ENCODE measurements around the gene JMJD7. TPM values are rescaled to one million over a fixed set of nuclear protein-coding genes. Genes with fewer than 3 reads are reported as not detected.

JMJD7 gene
- total RNA-seq, 2 experiments from 2014 or later = 3.0 to 14.1 TPM

- no peak overlapping the region for H3K4me2 ChIP-seq (ENCODE audit: low read length)
- H3K79me2 ChIP-seq (ENCODE audit: insufficient read depth, low read depth, low read length) = no peaks in the 10 kb centered on the region
- no peak overlapping the region for H3K4me3 ChIP-seq (ENCODE audit: low read depth, low read length, poor library complexity, severe bottlenecking)
- DNase-seq (ENCODE audit: low spot score) = no peak
- intact Hi-C loops (cut with micrococcal nuclease; ENCODE audit: unreplicated experiment) = no loop called here
- no peaks in the 10 kb centered on the region for H3K4me1 ChIP-seq (ENCODE audit: insufficient read depth, low read length, poor library complexity, severe bottlenecking)
- CTCF ChIA-PET (ENCODE audit: unreplicated experiment) = no interaction called here
- BruUV-seq (replicated peaks) = no TSS peak
- no peak overlapping the region for H3K27ac ChIP-seq (ENCODE audit: low read depth, low read length, poor library complexity, severe bottlenecking)
- H3K9me2 ChIP-seq (ENCODE audit: insufficient read depth, low read length) = no peaks in the 10 kb centered on the region
- H3K9me3 ChIP-seq (ENCODE audit: low read length) = no peaks in the 10 kb centered on the region
- H4K20me1 ChIP-seq (ENCODE audit: insufficient read depth, low read length) = no peaks in the 10 kb centered on the region
- TF ChIP-seq, protein P1, sequence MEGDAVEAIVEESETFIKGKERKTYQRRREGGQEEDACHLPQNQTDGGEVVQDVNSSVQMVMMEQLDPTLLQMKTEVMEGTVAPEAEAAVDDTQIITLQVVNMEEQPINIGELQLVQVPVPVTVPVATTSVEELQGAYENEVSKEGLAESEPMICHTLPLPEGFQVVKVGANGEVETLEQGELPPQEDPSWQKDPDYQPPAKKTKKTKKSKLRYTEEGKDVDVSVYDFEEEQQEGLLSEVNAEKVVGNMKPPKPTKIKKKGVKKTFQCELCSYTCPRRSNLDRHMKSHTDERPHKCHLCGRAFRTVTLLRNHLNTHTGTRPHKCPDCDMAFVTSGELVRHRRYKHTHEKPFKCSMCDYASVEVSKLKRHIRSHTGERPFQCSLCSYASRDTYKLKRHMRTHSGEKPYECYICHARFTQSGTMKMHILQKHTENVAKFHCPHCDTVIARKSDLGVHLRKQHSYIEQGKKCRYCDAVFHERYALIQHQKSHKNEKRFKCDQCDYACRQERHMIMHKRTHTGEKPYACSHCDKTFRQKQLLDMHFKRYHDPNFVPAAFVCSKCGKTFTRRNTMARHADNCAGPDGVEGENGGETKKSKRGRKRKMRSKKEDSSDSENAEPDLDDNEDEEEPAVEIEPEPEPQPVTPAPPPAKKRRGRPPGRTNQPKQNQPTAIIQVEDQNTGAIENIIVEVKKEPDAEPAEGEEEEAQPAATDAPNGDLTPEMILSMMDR (conservative IDR thresholded peaks at IDR 0.05; ENCODE audit: low read length) = no peak
- TF ChIP-seq EZH2phosphoT487 (IDR thresholded peaks at IDR 0.05; ENCODE audit: borderline replicate concordance, low read depth, low read length) = no peak
- POLR2A ChIA-PET = no interaction called here
- no peaks in the 10 kb centered on the region for H3K36me3 ChIP-seq (ENCODE audit: insufficient read depth, low read length)
- H2AFZ ChIP-seq (ENCODE audit: low read length) = no peak overlapping the region
Observed at GRCh38 chr15:41874736-41875135, 46.8 kb downstream of the JMJD7 start.

DNA sequence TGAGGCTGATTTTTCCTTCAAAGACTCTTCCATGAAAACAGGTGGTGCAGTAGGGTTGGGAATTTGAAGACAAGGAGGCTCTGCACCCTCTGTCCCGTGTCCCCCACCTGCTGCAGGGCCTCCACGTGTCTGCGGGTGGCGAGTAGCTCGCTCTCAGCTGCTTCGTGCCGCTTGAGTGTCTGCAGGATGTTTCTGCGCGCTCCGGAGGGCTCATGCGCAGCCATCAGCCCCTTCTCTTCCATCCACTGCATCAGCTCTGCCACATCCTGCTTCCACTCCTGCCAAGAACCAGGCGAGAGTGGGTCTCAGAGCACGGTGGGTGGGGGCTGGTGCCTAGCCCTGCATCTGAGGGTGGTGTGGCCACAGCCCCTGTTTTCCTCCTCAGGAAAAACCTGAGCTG is 48.1 kb downstream of the JMJD7 start:
- H3K4me1 ChIP-seq (ENCODE audit: insufficient read depth, low read length, poor library complexity, severe bottlenecking) = no peaks in the 10 kb centered on the region
- no peaks in the 10 kb centered on the region for H3K9me3 ChIP-seq (ENCODE audit: low read length)
- ChIA-PET POLR2A (no interaction called here), CTCF (ENCODE audit: unreplicated experiment) (no interaction called here)
- TF ChIP-seq, protein P1 (conservative IDR thresholded peaks at IDR 0.05; ENCODE audit: low read length) = no peak
- H3K9me2 ChIP-seq (ENCODE audit: insufficient read depth, low read length) = no peaks in the 10 kb centered on the region
- BruUV-seq (replicated peaks) = no TSS peak
- H3K4me3 ChIP-seq (ENCODE audit: low read depth, low read length, poor library complexity, severe bottlenecking) = no peak overlapping the region
- intact Hi-C loops (cut with micrococcal nuclease; ENCODE audit: unreplicated experiment) = no loop called here
- no peaks in the 10 kb centered on the region for H3K79me2 ChIP-seq (ENCODE audit: insufficient read depth, low read depth, low read length)
- no peak overlapping the region for H3K4me2 ChIP-seq (ENCODE audit: low read length)
- H3K36me3 ChIP-seq (ENCODE audit: insufficient read depth, low read length) = no peaks in the 10 kb centered on the region
- no peaks in the 10 kb centered on the region for H4K20me1 ChIP-seq (ENCODE audit: insufficient read depth, low read length)
- H3K27ac ChIP-seq (ENCODE audit: low read depth, low read length, poor library complexity, severe bottlenecking) = no peak overlapping the region
- peak; percentile 25 for DNase-seq (ENCODE audit: low spot score)
- no peak overlapping the region for H2AFZ ChIP-seq (ENCODE audit: low read length)

DNA sequence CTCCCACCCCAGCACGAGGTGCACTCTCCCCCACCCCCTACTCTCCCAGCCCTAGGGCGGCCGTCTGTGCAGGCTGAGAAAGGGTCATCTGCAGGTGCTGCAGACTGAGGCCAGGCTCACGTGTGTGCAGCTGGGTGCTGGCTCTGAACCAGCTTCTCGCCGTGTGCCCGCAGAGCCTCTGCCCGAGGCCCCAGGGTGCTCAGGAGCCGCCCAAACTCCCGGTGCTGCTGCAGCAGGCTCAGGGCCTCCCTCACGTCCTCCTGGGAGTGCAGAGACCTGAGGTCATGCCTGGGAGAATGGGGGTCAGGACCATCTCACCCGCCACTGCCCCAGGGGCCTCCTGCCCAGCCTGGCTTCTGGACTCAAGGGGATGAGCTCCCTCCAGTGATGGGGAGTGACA is 48.8 kb downstream of the JMJD7 start:
- Histone ChIP-seq H3K36me3 (ENCODE audit: insufficient read depth, low read length) (no peaks in the 10 kb centered on the region), H3K27ac (ENCODE audit: low read depth, low read length, poor library complexity, severe bottlenecking) (no peak overlapping the region), H3K79me2 (ENCODE audit: insufficient read depth, low read depth, low read length) (no peaks in the 10 kb centered on the region), H3K9me3 (ENCODE audit: low read length) (no peaks in the 10 kb centered on the region), H2AFZ (ENCODE audit: low read length) (no peak overlapping the region), H3K4me3 (ENCODE audit: low read depth, low read length, poor library complexity, severe bottlenecking) (no peak overlapping the region), H3K9me2 (ENCODE audit: insufficient read depth, low read length) (no peaks in the 10 kb centered on the region), H3K4me2 (ENCODE audit: low read length) (no peak overlapping the region), H4K20me1 (ENCODE audit: insufficient read depth, low read length) (no peaks in the 10 kb centered on the region), H3K4me1 (ENCODE audit: insufficient read depth, low read length, poor library complexity, severe bottlenecking) (no peaks in the 10 kb centered on the region)
- no TSS peak for BruUV-seq (replicated peaks)
- ChIA-PET CTCF (ENCODE audit: unreplicated experiment) (no interaction called here), POLR2A (no interaction called here)
- DNase-seq (ENCODE audit: low spot score) = no peak
- no peak for TF ChIP-seq EZH2phosphoT487 (IDR thresholded peaks at IDR 0.05; ENCODE audit: borderline replicate concordance, low read depth, low read length)
- TF ChIP-seq, protein P1 (conservative IDR thresholded peaks at IDR 0.05; ENCODE audit: low read length) = no peak
- intact Hi-C loops (cut with micrococcal nuclease; ENCODE audit: unreplicated experiment) = no loop called here
